Measurements from ENCODE around the gene MTA3.
"Not testable (repeated sequence)": the region's sequence is repeated elsewhere in the genome, so short reads cannot be mapped to it uniquely, and the experiment has no call there.

Gene MTA3

GRCh38 chr2:42568401-42569115, at the start of gene MTA3:
Gene MTA3 (plus strand): TSS chr2:42568632. CDS start chr2:42568746, 114 bp downstream.
- DNase-seq (ENCODE audit: low read depth) = peak; percentile 39

DNA sequence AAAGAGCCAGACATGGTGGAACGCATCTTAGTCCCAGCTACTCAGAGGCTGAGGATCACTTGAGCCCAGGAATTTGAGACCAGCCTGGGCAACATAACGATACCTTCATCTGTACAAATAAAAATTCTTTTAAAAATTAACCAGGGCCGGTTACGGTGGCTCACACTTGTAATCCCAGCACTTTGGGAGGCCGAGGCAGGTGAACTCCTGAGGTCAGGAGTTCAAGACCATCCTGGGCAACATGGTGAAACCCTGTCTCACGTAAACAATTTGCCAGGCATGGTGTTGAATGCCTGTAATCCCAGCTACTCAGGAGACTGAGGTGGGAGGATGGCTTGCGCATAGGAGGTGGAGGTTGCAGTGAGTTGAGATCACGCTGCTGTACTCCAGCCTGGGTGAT, 48.8 kb upstream of the MTA3 start:
- no peak for DNase-seq (ENCODE audit: low read depth)

DNA sequence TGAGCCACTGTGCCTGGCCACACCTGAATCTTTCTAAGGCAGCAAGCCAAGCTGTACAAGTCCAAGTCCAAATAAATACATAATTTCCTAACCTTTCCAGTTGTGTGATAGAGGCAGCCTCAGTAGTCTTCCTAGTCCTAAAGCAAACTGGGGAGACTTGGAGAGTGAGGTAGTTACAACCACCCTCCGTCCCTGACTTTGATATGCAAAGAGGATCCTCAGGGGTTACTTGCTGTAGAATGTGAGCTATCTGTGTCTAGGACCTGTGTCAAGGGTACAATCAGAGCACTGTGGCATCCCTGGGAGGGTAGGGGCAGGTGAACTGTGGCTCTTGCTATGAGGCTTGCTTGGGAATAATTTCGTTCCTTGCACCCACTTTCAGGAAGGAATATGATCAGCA, 46.4 kb upstream of the MTA3 start:
- DNase-seq (ENCODE audit: low read depth) = no peak

- DNase-seq (ENCODE audit: low read depth) = no peak
These were observed 45.1 kb upstream of the MTA3 start for GRCh38 chr2:42523341-42523740.

- DNase-seq (ENCODE audit: low read depth) = no peak
These were observed 36.0 kb upstream of the MTA3 start for GRCh38 chr2:42532397-42532796.

- no peak for DNase-seq (ENCODE audit: low read depth)
These were observed 30.9 kb upstream of the MTA3 start for GRCh38 chr2:42537493-42537892.

GRCh38 chr2:42542871-42543270, 25.6 kb upstream of the MTA3 start:
- DNase-seq (ENCODE audit: low read depth) = no peak

GRCh38 chr2:42545023-42545721, 23.3 kb upstream of the MTA3 start:
- DNase-seq (ENCODE audit: low read depth) = no peak

GRCh38 chr2:42545841-42546390, 22.5 kb upstream of the MTA3 start:
- DNase-seq (ENCODE audit: low read depth) = no peak

DNA sequence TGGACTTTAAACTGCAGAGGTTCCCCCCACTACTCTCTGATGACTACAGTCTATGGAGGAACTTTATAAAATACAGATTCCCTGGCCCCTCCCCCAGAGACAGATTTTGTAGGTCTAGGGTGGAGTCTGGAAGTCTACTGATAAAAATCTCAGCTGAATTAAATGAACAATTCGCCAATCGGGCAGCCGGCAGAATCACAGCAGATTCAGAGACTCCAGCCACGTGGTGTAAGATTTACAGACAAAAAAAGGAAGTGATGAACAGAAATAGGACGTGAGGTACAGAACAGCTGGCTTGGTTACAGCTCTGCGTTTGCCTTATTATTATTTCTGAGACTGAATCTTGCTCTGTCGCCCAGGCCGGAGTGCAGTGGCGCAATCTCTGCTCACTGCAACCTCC, 21.4 kb upstream of the MTA3 start:
- DNase-seq (ENCODE audit: low read depth) = no peak

GRCh38 chr2:42547446-42548295, 20.8 kb upstream of the MTA3 start:
- DNase-seq (ENCODE audit: low read depth) = no peak

DNA sequence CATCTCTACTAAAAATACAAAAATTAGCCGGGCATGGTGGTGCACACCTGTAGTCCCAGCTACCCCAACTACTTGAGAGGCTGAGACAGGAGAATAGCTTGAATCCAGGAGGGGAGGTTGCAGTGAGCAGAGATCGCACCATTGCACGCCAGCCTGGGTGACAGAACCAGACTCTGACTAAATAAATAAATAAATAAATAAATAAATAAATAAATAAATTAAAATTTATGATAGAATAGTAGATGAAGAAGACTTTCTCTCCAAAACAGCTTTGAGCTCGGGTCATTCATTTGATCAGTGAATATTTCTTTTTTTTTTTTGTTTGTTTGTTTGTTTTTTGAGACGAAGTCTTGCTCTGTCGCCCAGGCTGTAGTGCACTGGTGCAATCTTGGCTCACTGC, 17.6 kb upstream of the MTA3 start:
- DNase-seq (ENCODE audit: low read depth) = no peak

DNA sequence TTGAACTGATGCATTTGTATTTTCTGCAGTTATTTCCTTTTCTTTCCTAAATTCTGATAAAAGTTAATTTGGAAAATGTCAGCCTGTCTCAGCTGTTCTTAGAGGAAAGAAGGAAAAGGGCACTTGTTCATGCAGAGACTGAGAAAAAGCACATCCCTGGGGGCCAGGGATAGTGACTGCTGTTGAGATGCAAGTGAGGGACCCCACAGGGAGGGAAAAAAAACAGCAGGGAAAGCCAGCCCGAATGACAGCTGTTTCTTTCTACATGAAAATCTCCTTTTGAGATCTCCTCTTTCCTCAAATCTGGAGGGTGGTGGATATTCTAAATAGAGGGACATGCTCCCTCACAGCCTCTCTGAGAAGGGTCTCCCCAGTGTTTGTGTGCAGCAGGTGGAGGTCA, 14.0 kb upstream of the MTA3 start:
- DNase-seq (ENCODE audit: low read depth) = no peak

DNA sequence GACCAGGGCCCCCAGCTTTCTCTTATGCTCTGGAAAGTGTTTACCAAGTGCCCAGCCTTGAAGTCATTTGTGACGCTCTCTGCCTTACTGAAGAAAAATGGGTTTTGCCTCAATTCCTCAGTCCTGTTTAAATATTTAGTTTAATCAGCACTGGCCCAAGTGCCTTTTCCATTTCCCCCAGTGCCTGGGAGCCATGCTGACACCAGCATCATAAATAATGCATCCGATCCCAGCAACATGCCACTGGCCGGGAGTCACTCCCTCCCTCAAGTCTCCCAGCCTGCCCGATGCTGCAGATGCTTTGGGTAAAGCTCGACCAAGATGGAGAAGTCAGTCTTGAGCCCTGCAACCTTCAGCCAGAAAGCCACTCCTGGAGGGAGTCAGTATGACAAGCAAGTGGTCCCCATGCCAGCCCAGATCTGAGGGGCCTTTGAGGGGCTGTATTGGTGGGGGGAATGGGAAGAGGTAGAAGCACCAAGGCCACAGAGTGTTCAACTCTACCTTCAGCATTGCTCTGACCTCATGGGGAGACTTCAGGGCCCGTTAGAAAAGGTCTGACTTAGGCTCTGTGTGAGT, 12.0 kb upstream of the MTA3 start:
- no peak for DNase-seq (ENCODE audit: low read depth)

- DNase-seq (ENCODE audit: low read depth) = no peak
These were observed 11.1 kb upstream of the MTA3 start for GRCh38 chr2:42557306-42557705.

- DNase-seq (ENCODE audit: low read depth) = no peak
These were observed 9.6 kb upstream of the MTA3 start for GRCh38 chr2:42558827-42559226.

DNA sequence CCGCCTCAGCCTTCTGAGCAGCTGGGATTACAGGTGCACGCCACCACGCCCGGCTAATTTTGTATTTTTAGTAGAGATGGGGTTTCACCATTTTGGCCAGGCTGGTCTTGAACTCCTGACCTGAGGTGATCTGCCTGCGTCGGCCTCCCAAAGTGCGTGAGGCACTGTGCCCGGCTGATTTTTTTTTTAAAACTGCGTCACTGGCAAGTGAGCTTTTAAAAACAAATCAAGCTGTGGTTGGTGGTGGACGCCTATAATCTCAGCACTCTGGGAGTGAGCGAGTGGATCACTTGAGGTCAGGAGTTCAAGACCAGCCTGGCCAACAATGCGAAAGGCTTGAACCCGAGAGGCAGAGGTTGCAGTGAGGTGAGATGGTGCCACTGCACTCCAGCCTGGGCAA, 8.3 kb upstream of the MTA3 start:
- DNase-seq (ENCODE audit: low read depth) = not testable (repeated sequence)

DNA sequence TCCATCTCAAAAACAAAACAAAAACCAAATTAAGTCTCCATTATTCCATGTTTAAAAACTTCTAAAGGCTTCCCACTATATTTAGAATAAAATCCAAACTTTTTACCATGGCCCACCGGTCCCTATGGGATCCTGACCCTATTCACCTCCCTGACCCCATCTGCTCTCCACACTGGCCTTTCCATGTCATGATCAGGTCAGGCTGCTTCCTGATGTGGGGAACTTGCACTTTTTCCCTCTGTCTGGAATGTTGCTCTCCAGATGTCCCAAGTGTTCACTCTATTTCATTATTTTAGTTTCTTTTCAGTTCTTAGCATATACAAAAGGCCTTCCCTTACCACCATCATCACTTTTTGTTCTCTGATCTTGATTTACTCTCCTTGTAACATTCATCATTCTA, 7.5 kb upstream of the MTA3 start:
- no peak for DNase-seq (ENCODE audit: low read depth)

DNA sequence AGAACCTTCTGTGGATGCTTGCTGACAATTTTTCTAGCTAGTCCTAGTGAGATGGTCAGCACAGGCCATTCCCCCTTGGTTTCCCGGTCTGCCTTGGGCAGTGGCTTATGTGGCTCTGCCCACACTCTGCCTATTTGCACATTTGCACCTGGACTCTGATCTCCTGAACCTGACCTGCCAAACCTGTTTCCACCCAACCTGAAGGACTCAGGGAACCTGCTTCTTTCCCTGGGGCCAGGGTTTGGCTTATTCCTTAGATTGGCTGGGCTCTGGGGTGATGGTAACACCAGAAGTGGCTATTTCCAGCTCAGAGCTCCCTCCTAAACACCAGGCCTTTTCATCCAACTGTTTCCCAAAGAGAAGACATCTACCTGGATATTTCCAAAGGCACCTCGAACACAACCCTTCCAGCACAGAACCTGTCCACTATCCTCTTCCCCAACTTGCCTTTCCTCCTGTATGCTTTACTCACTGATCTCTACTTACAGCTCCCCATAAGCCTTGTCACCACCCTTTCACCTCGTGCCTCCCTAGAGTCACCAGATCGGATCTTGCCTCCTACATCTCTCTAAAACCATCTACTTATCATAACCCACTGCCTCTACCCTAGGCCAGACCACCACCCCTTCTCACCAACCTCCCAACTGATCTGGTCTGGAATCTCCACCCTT, 5.8 kb upstream of the MTA3 start:
- DNase-seq (ENCODE audit: low read depth) = no peak

DNA sequence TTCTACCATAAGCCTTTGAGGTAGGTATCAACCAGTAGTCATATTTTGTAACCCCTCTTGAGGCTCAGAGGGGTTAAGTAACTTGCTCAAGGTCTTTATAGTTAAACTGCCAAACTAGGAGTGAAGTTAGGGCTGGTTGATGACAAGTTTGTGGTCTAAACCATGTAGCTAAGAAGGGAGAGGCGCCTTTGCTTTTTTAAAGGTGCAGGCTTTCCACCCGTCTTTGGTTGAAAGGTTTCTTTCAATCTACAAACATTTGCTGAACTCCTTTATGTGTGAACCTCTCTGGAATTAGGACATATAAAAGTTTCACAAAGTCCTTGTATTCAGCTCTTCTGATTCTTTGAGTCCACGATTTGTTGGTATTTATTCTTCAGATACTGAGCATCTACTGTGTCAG, 2.4 kb upstream of the MTA3 start:
- no peak for DNase-seq (ENCODE audit: low read depth)

GRCh38 chr2:42566837-42567321, 1.6 kb upstream of the MTA3 start:
- no peak for DNase-seq (ENCODE audit: low read depth)

DNA sequence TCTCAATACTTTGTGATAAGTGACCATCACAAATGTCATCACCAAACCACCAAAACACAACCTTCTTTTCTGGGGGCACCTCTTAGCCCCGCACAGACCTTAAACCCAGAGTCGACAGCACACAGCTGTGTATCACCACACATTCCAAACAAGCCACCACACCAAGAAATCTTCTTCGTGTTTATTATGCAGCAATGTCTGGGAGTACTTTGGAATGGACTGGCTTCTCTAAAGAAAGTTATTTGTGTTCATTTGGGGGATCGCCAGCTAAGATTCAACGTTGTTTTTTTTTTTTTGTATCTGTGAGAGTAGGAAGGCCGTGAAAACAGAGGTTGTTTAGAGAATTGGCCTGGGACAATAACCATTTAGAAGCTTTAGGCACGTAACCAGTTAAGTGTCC, 1.1 kb upstream of the MTA3 start:
- no peak for DNase-seq (ENCODE audit: low read depth)

Data from activated T-cell treated with anti-CD3 and anti-CD28 coated beads for 24 hours (primary cell).